GM19240 (cell line): ENCODE data around the gene RTTN.

ENCODE experiments used
- DNase-seq: peaks from one replicate; pipeline ENCODE4 v3.0.0; 2011; ENCODE audit warnings: low spot score; ENCODE audit not compliant: insufficient read length

Gene RTTN

GRCh38 chr18:70028084-70028483 lies 177.4 kb downstream of the RTTN start:
- no peak for DNase-seq

DNA sequence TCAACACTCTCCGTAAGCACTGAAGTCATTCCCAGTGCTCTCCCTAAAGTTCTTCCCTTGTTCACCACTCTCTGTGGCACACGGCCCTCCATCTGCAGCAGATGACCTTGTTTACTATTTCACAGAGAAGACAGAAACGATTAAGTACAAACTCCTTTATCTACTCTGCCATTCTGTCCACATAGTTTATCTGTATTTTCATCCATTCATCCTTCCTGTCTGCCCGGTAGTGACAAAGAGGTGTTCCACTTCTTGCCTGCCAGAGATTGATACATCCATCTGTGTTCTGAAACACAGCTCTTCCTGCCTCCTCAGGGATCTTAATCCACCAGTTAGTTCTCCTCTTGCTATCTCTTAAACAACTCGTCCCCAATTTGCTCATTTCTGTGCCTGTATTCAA lies 179.9 kb downstream of the RTTN start:
- no peak for DNase-seq

- DNase-seq, result no peak
Measured at GRCh38 chr18:70024829-70025228, 180.7 kb downstream of the RTTN start.

DNA sequence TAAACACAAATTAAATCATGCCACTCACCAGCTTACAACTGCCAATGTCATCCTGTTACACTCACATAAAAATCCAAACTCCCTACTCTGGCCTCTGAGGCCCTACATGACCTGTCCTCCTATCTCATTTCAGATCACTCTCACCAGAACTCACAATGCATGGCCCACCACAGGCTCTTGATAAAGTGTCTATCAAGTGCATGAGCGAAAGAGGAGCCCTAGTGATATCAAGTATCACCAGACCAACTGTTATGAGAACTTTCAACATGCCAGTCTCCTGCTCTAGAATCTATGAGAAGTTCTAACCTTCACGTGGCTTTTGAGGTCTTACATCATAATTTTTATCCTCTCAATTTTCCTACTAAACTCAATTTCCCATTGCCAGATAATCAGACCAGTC lies 181.4 kb downstream of the RTTN start:
- no peak for DNase-seq

GRCh38 chr18:70022636-70023035 lies 182.9 kb downstream of the RTTN start:
- DNase-seq, result no peak

DNA sequence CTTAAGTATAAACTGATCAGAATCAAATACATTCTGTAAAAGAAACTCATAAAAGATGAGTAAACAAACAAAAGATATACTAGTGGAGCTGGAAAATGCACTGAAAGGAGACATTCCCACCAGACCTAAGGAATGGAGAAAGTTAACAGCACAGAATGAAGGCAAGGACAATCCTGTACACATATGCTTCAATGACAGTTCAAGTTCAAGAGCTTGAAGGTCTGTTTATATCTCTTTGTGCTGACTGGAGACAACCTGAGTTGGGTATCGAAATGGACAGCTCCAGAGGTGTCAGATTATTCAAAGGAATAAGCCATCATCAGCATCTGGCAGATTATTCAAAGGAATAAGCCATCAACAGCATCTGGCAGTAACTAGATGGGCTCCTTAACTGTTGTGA lies 184.0 kb downstream of the RTTN start:
- no peak for DNase-seq

- no peak for DNase-seq
Measured at GRCh38 chr18:70021043-70021442, 184.4 kb downstream of the RTTN start.

DNA sequence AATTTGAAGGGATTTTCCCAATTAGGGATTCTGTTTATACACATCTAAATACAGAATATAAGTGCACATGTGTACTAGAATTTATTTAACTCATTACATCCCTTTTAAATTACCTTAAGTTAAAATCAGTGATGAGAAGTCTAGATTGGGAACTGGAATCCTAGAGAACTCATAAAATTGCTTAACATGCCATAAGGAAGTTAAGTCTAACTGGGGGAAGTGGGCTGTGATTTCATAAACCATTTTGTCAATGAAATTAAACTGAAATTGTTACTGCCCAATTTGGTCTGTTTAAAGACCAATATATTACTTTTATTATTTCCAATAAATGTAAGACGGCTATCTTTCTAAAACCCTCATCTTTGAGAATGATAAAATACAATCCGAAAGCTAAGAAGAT lies 185.5 kb downstream of the RTTN start:
- no peak for DNase-seq

DNA sequence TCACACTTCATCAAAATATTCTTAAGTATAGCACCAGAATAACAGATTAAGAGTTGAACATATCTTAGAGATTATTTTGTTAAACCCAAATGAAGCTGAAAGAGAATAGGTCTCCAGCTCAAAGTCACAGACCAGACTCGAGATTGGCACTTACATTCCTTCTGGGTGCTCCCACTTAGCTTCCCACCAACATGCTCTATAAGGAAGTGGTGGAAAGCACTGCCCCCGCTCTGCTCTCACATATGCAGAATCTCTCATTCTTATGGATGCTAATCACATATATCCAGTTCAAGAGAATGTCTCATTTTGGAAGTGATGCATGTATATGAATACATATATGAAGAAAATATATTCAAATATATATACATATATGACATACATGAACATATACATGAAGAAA lies 186.4 kb downstream of the RTTN start:
- DNase-seq, result no peak

DNA sequence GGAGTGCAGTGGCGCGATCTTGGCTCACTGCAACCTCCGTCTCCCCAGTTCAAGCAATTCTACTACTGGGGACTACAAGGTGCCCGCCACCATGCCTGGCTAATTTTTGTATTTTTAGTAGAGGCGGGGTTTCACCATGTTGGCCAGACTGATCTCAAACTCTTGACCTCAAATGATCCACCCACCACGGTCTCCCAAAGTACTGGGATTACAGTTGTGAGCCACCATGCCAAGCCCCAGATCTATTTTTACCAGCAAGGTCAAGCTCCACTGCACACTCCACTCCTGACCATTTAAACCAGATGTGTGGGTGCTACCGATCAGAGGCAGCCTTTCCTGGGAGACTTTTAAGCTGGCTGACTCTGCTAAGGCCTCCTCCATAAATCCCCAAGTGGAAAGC lies 190.4 kb downstream of the RTTN start:
- no peak for DNase-seq

GRCh38 chr18:70005580-70005979 lies 199.9 kb downstream of the RTTN start:
- DNase-seq, result no peak

DNA sequence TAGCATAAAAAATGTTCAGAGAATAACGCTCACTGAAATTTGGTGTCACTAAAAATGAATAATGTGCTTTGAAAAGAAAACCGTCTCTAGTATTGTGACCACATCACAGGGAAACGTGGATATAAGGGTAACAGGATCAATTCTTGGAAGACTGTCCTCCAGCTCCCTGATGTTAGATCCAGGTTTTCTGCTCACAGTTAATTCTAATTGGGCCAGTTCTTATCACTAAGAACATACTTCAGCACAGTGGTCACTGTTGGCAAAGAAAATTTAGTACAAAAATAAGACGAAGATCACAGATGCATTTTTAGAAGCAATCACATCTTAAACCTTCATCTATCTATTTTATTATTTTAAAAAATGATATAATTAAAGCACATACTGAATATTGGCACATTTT lies 200.8 kb downstream of the RTTN start:
- no peak for DNase-seq

- DNase-seq, result no peak
Measured at GRCh38 chr18:69999656-70000055, 205.8 kb downstream of the RTTN start.

DNA sequence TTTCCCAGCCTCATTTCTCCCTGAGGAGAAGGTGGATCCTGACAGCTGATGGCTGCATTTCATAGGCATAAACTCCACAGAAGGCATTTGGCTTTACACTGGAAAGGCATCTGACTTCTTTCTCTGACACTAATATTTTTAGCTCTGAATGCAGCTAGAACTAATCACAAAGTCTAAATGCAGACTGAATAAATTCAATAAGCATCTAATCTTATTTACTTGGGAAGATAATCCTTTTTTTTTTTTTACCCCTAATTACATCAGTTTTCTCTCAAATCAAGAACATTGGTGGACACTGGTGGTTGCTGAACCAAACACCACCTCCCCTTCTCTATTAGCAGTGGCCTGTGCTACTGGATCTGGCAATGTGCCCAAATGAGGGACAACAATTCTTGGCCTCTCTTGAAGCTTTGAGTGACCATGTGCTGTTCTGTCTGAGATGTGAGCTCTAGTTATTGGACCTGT lies 206.9 kb downstream of the RTTN start:
- no peak for DNase-seq

GRCh38 chr18:69996951-69997798 lies 208.3 kb downstream of the RTTN start:
- no peak for DNase-seq

DNA sequence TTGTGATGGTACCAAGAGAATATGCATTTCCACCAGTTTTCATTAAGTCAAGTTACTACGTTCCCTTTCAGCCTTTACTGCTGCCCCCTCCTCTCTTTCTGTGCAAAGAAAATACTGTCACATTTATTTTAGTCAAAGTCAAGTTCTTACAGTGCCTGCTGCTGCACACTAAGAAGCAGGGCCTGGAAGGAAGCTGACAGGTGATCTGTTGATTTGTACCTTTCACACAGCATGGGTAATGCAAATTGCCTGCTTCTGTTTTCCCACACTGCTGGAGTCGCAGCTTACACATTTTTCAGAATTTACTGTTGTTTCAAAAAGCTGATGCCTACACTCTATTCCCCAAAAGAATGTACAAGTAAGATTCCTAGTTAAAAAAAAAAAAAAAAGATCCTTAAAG lies 209.1 kb downstream of the RTTN start:
- DNase-seq, result no peak

DNA sequence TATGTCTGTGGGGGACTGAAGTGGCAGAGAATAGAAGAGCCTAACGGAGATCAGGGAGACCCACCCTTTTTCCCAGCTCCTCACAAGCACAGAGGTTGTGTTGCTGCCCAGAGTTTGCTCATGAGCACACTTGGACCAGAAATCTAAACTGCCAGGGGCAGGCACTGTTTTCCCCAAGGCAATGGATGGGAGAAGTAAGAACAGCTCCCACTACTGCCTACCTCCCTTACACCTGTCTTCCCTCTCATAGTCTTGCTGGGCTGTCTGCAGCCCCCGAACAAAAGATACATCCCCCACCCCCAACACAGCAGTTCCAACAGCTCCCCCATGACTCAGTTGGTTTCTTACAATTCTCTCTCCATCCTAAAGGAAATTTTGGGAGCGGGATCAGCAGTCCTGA lies 209.7 kb downstream of the RTTN start:
- no peak for DNase-seq

- no peak for DNase-seq
Measured at GRCh38 chr18:69992776-69993175, 212.7 kb downstream of the RTTN start.

DNA sequence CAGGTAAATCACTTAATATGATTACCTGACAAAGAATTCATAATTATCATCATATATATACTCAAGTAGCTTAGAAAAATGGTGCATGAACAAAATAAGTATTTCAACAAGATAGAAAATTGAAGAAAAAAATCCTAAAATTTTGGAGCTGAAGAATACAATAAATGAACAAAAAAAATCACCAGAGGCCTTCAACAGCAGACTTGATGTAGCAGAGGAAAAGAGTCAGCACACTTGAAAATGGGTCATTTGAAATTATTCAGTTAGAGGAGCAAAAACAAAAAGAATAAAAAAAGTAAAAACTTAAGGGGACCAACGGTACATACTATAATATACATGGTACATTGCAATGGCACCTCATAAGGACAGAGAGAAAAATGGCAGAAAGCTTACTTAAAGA lies 217.6 kb downstream of the RTTN start:
- DNase-seq, result no peak

GRCh38 chr18:69985239-69985638 lies 220.2 kb downstream of the RTTN start:
- no peak for DNase-seq

DNA sequence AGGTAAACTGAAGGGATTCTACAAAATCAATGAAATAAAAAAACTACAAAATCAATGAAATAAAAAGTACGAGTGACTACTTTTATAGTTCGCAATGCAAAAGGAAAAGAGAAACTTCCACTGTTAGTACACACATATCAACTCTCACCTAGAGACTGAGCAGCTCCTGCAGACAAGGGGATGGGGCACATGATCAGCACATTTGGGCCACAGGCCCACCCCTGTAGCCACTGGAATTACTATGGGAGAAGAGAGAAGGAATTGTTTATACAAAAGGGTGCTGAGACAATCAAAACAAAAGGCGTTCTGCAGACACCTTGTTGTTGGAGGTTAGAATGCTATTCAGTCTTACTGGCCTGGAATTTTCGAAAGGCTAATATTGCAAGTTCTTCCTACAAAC lies 223.1 kb downstream of the RTTN start:
- no peak for DNase-seq

DNA sequence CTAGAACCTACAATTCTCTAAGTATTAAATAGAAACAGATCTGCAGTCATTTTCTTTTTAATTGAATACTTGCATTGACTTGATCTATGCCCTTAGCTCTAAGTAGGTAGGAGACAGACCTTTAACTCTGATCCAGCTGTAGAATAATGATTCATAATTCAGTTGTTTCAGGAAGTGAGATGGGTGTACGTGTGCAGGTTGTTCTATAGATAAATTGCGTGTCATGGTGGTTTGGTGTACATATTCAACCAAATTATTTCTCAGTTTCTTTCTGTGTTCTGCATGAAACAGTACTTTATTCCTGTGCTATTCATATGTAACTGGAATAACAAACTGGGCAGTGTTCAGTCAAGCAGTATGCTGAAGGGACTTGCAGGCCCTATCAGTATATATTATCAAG lies 223.5 kb downstream of the RTTN start:
- DNase-seq, result no peak

GRCh38 chr18:69980982-69981804 lies 224.3 kb downstream of the RTTN start:
- DNase-seq, result no peak
